Inflammatory macrophage treated with lipopolysaccharide for 1 hour (primary cell): Measurements from ENCODE around the gene SLC38A1.
"Not testable (repeated sequence)": the region's sequence is repeated elsewhere in the genome, so short reads cannot be mapped to it uniquely, and the experiment has no call there.

Experiments
- DNase-seq, 2 donors: peaks; one replicate each; pipeline ENCODE4 v3.0.0-alpha.2; 2020 to 2022

The SLC38A1 gene

DNA sequence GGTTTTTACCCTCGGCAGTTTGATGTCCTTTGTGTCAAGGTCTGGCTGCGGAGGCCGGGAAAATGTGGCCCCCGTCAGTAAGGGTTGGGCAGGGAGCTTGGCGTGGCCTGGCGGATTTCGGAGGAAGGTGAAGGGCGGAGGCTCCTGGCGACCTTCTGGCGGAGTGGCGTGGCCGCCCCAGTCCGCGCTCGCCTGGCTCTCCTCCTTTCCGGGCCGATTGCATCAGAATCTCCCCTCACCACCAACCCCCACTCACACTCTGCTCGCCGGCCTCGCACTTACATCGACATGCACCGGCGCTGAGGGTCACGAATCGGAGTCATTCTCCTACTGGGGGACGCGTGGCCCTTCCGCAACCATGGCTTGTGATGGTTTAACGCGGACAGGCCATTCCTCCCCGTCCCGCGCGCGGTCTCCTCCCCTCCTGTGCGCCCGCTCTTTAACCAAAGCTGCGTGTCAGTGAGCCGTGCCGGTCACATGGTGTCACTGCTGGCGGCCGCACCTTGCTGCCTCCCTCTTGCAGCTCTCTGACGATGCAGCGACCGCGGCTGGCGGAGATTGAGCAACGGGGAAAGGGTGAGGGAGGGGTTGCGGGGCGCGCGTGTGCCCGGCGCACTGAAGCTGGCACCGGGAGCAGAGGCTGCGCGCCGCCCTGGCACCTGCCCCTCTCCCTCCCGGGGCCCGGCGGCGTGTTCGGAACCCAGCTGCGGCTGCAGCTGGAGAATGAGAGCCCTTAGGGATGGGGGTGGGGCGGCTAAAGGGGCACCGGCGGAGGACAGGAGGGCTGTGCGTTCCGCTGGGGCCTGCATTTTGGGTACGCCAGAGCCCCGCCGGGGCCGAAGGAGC is at the start of gene SLC38A1:
Gene SLC38A1 (minus strand): TSS at position 461 of the 846 bp plus-strand sequence. CDS start 29,243 bp downstream, outside the sequence.
- no peak for DNase-seq

DNA sequence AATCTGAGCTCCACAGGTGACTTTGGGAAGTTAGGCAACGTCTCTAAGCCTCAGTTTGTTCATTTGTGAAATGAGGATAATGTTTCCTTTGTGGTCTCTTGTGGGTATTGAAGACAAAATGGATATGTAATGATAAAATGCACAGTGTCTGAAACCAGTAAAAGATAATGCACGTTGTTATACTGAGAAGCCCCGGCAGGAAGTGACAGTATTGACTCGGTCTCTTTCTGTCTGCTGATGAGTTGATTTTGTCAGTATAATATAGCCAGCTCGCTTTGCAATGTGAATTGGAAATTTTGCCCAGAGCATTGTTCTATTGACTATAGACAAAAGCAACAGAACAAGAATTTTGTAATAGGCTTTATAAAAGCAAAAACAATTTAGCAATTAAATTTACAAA is 49.2 kb upstream of the SLC38A1 start:
- DNase-seq = no peak

DNA sequence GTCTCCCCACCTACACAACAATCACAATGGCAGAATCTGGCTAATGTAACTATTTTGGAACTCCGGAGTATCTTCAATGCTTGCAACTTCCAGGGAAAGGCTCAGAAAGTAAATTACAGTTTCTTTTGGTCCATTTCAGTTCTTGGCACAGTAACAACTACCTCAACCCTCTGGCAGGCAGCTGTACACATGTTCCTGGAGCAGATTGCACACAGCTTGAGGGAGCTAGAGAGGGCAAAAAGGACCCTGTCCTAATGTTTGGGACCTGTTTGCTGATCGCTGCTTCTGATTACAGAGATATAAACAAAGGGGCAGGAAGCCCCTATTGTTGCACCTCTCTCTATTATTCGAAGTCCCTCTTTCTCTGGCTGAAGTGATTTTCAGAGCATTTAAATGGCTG is 35.2 kb upstream of the SLC38A1 start:
- DNase-seq = no peak

DNA sequence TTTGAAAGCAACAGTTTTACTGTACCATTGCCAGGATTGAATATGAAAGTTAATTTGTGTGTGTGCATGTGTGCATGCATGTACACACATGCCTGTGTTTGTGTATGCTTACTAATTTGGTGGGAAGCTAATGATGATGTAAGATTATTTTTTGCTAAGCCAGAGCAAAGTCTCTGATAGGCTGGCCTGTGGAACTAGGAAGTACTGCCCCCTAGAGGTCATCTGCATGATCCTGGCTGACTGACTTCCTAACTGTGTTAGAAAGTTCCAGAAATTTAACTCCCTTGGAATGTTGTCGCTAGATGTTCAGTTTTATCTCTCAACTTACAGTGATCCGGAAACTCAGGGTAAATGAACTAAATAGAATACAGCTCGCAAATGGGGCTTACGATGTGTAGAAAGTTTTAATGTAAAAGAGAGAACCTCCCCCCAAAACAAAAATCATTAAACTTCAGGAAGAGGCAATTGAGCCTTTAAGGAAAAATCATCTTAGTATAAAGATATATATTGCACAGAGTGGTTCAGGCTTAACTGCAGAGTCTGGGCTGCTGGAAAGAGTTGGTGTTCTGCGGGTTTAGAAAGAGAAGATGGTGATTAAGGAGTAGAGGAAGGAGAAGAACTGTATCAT is 34.3 kb upstream of the SLC38A1 start:
- DNase-seq = peak; percentile 37 to 75

DNA sequence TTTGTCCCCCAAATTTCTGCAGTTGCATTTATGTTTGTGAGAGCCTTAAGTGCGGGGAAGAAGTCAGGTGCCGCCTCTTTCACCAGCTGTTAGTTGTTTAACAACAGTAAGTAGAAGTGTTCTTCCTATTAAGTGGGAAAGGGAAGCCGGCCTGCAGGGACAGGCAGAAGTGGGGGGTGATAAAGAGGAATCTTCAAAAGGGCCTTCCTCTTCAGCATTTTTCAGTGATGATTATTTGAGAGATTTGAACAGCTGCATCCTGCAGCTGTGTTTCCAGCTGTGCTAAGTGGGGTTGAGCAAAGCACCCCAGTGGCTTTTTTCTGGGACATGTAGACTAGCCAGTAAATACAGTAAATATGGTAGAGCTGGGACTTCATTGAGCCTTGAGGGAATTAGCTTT is 32.1 kb upstream of the SLC38A1 start:
- DNase-seq = peak; percentile 24 to 26

DNA sequence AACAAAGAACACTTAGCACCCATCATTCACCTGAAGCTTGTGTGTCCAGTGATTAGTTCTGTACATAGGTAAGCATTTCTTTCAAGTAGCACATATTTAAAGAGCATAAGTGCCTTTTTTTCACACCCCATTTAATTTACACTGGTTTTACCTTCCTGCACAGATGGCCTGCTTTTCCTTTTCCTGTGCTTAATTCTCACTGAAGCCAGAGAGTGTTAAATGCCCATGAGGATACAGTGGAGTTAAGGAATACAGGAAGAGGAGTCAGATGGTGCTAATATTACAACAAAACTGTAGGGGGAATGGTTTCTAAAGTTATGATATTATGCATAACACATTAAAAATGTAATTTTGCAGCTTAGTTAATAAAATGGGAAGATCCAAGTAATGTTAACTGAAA is 31.0 kb upstream of the SLC38A1 start:
- DNase-seq = no peak

DNA sequence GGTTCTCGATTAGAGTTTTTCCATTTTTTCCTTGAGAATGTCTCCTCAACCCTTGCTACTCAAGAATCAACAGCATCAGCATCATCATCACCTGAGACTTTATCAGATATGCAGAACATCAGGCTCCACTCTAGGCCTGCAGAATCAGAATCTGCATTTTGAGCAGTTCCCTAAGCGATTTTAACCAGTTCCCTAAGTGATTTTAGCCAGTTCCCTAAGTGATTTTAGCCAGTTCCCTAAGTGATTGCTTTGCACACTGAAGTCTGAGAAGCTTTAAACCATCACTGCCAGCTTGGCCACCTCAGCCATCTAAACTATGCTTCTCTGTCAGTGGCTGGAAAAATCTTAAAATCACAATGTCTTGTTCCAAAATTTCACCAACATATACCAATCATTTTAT is 29.4 kb upstream of the SLC38A1 start:
- DNase-seq = peak in 1 of 2 donors; percentile 8

DNA sequence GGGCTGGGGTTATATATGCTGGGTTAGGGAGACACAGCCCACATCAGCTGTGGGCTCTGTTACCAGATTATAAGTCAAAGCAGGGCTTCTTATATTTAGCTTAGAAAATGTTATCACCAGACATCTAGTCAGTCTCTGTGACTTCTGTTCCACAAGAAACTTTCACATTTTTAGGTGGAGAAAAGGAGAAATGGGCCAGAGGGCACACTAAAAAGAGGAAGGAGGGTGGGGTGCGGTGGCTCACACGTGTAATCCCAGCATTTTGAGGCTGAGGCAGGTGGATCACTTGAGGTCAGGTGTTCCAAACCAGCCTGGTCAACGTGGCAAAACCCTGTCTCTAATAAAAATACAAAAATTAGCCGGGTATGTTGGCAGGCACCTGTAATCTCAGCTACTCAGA is 28.0 kb upstream of the SLC38A1 start:
- no peak for DNase-seq

DNA sequence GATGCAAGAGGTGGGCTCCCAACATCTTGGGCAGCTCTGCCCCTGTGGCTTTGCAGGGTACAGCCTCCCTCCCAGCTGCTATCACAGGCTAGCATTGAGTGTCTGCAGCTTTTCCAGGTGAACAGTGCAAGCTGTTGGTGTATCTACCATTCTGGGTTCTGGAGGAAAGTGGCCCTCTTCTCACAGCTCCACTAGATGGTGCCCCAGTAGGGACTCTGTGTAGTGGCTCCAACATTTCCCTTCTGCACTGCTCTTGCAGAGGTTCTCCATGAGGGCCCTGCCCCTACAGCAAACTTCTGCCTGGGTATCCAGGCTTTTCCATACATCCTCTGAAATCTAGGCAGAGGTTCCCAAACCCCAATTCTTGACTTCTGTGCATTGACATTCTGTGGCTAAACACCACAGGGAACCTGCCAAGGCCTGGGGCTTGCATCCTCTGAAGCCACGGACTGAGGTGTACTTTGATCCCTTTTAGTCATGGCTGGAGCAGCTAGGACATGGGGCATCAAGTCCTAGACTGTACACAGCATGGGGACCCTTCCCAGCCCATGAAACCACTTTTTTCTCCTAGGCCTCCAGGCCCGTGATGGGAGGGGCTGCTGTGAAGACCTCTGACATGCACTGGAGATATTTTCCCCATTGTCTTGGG is 24.0 kb upstream of the SLC38A1 start:
- DNase-seq = no peak

DNA sequence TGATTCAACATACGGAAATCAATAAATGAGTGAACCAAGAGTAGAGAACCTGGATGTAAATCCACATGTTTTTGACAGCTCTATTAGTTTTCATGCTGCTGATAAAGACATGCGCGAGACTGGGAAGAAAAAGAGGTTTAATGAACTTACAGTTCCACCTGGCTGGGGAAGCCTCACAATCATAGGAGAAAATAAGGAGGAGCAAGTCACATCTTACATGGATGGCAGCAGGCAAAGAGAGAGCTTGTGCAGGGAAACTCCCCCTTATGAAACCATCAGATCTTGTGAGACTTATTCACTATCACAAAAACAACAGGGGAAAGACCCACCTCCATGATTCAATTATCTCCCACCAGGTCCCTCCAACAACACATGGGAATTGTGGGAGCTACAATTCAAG is 23.1 kb upstream of the SLC38A1 start:
- DNase-seq = not testable (repeated sequence)

DNA sequence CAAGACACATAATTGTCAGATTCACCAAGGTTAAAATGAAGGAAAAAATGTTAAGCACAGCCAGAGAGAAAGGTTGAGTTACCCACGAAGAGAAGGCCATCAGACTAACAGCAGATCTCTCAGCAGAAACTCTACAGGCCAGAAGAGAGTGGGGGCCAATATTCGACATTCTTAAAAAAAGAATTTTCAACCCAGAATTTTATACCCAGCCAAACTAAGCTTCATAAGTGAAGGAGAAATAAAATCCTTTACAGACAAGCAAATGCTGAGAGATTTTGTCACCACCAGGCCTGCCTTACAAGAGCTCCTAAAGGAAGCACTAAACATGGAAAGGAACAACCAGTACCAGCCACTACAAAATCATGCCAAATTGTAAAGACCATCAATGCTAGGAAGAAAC is 16.3 kb upstream of the SLC38A1 start:
- not testable (repeated sequence) for DNase-seq

DNA sequence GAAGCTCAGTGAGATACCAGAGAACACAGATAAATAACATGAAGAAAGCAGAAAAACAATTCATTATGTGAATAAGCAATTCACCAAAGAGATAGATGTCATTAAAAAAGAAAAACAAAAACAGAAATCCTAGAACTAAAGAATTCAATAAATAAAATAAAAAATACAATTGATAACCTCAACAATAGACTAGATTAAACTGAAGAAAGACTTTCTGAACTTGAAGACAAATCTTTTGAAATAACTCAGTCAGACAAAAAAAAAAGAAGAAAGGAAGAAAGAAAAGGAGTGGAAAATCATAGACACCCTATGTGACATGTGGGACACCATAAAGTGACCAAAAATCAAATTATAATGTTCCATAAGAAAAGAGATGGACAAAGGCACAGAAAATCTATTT is 14.0 kb upstream of the SLC38A1 start:
- DNase-seq = no peak

DNA sequence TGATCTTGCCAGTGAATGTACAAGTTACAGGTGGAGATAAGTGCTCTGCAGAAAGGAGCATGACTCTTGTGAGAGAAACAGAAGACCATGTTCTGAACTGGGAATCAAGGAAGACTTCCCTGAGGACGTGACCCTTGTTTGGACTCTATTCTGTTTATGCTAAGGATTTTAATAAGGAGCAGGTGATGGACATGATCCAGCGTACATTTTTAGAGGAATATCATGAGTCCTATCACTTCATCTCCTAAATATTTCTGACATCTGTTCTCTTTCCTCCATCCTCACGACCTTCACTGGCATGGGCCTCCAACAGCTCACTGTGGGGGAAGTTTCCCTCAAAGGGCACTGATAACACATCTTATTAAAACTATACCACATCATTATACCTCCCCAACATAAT is 7.9 kb upstream of the SLC38A1 start:
- no peak for DNase-seq

DNA sequence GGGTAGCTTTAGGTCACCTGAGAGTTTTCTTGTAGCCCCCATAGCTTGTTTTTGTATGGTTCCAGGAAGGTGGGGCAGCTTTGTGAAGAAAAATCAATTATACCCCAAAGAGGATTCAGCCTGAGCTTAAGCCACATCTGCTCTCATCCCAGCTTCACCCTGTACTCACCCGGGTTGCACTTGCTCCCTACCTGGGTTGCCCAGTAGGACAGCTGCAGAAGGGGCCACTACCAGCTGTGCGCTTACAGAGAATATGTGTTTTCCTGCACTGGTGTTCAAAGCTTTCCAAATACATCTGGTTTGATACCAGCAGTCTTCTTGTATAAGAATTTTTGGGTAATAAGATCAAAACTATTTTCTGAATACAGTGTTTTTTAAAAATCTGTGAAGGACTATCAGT is 3.0 kb upstream of the SLC38A1 start:
- no peak for DNase-seq

DNA sequence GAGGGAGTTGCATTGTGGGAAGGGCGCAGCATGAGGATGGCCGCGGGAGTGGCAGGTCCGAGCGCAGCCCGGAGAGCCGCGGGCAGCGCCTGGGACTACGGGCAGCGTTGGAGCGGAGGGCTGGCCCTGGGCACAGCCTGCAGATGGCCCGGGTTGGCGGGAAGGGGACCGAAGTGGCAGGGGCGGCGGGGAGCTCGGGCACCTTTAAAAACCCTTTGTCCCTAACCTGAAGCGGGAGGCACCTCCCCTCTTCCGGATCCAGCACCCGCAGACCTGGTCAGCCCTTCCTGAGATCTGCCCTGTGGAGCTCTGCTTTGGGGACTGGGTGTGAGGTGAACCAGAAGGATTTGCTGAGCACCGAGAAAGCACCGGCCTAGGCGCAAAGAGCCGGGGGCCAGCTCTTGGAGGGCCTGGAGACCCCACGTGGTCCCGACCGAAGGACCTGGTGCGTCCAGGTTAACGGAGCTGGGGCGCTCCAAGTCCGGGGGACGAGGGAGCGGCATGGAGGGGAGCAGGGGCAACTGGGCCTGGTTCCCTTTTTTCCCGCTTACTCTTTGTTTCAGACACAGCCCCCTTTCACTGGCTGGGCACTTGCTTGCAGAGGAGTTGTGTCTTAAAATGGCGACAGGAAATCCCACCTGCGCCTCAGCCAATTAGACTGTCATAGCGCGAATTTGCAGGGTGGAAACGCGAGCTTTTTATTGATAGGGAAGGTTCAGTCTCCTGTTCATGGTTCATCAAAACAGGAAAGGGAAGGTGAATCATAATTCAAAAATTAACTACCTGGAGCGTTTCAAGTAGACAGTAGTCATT is 792 bp upstream of the SLC38A1 start:
- no peak for DNase-seq

DNA sequence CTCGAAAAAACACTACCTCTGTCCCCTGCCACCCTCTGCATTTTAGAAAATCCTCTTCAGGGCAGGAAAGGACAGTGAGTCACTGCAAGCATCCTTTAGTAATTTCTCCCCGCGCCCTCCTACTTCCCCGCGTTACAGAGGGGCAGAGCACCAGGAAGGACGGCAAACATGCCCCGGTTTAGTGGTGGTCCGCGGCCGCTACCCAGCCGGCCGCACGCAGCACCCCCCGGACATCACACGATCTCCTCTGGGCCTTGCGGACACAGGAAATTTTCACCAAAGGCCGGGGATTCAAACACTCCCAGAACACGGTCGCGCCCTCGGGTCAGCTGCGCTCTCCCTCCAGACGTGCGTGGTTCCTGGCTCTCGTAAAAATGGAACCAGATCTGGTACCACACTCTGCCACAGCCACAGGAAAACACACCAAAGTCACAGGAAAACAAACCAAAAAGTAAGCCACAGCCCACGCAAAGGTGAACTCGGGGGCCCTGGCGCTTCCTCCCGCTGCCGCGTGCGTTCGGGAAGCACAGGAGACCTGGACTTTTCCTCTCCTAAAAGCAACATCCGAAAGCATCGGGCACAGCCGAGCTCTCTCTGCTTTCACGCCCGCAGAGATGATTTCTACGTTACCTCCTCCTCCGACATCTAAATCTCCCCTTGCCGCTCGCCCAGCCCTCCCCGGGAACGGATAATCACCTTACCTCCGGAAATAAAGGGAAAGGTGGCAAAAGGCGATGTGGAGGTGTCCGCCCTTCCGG is 839 bp downstream of the SLC38A1 start:
- DNase-seq = no peak

DNA sequence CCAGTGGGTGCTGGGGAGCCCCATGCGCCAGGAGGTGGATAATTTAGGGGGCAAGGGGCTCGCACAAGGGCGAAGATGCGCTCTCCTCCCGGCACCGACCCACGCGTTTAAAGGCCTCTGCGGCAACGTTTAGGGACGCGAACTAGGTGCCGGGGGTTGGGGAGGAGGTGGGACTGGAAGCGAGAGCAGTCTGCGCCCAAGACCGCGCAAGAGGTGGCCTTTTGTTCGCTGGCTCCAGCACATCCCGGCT is 1.3 kb downstream of the SLC38A1 start:
- DNase-seq = no peak

DNA sequence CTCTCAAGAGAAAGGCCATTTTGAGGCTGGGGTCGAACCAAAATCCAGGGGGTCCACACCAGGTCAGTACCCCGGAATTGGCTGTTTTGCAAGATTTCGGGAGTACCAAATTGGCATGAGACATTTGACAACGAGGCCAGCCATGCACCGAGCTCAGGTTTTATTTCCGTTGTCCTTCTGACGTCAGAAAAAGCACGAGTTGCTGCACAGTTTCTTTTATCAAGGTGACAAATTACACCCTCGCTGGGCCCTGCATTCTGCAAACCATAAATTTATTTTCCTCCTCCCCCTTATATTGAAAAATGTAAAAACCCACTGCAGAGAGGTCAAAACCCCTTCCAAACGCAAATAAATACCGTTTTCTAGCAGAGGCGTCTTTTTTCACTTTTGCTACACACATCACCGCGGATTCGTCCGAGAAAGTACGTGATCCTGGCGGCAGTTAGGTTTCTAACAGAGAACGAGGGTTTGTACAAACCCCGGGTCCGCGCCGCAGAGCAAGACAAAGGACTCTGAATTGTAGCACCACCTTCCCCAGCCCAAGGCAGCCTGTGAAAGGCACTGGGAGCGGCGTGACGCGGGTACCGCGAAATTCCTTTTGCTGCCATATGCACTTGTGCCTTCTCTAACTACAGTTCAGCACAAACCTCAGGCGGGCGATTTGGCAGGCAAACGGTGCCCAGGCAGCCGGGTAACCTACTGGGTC is 1.8 kb downstream of the SLC38A1 start:
- DNase-seq = peak; percentile 14 to 21

DNA sequence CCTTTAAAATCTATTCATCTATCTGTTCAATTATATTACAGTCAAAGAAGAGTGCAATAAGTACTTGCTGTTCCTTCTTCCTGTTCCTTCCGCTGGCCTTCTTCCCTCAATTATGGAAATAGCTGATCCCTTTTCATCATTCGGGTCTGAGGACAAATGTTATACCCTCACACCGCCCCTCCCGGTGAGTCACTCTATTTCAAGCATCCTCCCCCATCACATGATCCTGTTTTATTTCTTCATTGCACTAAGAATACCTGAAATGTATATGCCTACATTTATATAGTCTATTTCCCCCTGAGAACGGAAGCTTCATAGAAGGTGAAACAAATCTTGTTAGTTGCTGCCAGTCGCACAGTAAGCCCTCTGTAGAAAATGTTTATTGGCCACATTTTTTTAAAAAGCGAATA is 2.5 kb downstream of the SLC38A1 start:
- no peak for DNase-seq

DNA sequence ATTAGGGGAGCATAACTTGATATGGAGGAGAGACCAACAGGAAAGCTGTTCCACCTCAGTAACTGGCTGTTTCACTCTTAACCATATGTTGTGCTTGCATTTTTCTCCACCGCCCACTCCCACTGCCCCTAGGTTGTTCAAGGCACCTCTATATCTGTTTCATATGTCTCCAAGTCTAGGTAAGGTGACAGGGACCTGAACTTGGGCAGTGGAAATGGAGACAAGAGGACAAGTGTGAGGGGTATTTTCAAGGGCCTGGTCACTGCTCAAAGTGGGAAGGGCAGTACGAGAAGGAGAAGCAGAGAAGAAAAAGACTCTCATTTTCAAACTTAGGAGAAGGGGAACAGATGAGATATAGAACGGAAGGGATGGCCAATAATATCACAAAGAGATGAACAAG is 3.1 kb downstream of the SLC38A1 start:
- no peak for DNase-seq

DNA sequence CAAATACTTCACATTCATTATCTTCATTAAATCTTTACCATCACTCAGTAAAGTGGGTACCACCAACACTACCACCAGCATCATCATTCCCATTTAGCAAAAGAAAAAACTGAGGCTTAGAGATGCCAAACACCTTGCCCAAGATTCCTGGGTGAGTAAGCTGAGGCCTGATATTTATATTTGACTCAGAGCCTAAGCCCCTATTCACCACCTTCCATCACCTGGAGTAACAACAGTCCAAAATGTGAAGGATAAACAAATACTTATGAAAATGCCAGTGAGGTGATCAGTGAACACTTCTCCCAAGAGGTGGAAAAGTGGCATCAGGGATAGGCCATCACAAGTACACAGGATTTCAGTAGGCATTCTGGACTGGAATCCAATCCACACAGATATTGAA is 3.7 kb downstream of the SLC38A1 start:
- no peak for DNase-seq

DNA sequence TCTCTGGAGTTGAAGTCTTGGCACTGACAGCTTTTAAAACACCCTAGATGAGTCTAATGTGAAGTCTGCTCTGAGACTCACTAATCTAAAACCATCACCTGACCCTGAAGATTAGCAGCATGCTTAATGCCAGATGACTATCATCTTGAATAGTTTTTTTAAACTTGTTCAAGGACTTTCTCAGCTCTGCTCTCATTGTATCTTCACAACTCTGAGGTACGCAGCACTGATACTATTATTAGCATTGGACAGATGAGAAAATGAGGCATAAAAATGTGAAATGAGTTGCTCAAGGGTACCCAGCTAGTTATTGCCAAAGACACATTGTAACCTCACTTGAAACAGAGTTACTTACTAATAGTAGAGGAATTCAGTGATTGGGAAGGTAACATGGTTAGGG is 4.8 kb downstream of the SLC38A1 start:
- no peak for DNase-seq
